Measurements from ENCODE around the gene CR1.
"Not testable (repeated sequence)": the region's sequence is repeated elsewhere in the genome, so short reads cannot be mapped to it uniquely, and the experiment has no call there.

DNA sequence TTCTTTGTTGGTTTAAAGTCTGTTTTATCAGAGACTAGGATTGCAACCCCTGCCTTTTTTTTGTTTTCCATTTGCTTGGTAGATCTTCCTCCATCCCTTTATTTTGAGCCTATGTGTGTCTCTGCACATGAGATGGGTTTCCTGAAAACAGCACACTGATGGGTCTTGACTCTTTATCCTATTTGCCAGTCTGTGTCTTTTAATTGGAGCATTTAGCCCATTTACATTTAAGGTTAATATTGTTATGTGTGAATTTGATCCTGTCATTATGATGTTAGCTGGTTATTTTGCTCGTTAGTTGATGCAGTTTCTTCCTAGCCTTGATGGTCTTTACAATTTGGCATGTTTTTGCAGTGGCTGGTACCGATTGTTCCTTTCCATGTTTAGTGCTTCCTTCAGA lies 165.5 kb downstream of the CR1 start:
- TF ChIP-seq, protein P1, sequence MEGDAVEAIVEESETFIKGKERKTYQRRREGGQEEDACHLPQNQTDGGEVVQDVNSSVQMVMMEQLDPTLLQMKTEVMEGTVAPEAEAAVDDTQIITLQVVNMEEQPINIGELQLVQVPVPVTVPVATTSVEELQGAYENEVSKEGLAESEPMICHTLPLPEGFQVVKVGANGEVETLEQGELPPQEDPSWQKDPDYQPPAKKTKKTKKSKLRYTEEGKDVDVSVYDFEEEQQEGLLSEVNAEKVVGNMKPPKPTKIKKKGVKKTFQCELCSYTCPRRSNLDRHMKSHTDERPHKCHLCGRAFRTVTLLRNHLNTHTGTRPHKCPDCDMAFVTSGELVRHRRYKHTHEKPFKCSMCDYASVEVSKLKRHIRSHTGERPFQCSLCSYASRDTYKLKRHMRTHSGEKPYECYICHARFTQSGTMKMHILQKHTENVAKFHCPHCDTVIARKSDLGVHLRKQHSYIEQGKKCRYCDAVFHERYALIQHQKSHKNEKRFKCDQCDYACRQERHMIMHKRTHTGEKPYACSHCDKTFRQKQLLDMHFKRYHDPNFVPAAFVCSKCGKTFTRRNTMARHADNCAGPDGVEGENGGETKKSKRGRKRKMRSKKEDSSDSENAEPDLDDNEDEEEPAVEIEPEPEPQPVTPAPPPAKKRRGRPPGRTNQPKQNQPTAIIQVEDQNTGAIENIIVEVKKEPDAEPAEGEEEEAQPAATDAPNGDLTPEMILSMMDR (IDR thresholded peaks at IDR 0.05): not testable (repeated sequence)
- TF ChIP-seq POLR2A (IDR thresholded peaks at IDR 0.05): not testable (repeated sequence)
